Suprapubic skin (tissue), 3 donors: ENCODE data around the gene TTLL6.

ENCODE experiments used
- POLR2AphosphoS5 ChIP-seq, 3 donors: sonication (generic); formaldehyde crosslinking; IDR thresholded peaks; one replicate each; pipeline ENCODE4 v1.6.1; 2017; ENCODE audit warnings: antibody characterized with exemption in 3 of 3
- TF ChIP-seq, protein P1 (sequence below), 2 donors: fragments of 200-600 bp in 1 of 2; fragments of 450-650 bp in 1 of 2; sonication (generic) in 1 of 2; IDR thresholded peaks; one replicate each; pipeline ENCODE4 v1.5.1; 2016 to 2019; ENCODE audit warnings: antibody characterized with exemption in 2 of 2, mild to moderate bottlenecking in 1 of 2, moderate library complexity in 1 of 2

DNA sequence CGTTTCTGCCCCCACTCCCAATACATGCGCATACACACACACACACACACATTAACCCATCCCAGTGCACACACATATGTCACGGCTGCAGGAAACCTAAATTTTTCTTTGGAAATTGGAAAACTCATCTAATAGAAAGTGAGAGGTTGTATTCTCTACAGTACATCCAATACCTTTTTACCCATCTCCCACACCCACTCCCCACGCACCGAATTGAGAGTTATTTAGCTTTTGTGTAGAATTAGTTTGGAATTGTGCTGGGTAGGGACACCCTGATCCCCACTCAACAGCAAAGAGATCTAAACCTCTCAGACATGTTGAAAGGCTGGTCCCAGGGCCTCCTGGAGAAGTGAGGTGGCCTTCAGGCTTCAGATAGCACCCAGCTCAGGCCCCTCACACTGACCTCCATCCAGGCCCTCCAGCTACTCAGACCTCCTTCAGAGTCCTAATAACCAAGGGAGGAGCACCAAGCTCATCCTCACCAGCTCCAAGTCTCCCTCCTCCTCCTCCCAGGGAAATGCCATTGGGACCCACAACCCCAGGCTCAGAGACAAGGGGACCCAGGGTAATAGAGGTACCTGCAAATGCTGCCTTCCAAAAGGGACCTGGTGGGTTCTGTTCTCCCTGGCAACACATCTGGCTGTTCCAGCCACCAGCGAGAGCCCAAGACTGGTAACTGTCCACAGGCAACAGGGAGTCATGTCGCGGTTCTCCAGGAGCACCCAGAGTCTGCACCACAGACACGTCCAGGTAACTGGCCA, 89.4 kb downstream of the TTLL6 start:
- no peak for TF ChIP-seq POLR2AphosphoS5 (IDR thresholded peaks at IDR 0.05)
- TF ChIP-seq, protein P1, sequence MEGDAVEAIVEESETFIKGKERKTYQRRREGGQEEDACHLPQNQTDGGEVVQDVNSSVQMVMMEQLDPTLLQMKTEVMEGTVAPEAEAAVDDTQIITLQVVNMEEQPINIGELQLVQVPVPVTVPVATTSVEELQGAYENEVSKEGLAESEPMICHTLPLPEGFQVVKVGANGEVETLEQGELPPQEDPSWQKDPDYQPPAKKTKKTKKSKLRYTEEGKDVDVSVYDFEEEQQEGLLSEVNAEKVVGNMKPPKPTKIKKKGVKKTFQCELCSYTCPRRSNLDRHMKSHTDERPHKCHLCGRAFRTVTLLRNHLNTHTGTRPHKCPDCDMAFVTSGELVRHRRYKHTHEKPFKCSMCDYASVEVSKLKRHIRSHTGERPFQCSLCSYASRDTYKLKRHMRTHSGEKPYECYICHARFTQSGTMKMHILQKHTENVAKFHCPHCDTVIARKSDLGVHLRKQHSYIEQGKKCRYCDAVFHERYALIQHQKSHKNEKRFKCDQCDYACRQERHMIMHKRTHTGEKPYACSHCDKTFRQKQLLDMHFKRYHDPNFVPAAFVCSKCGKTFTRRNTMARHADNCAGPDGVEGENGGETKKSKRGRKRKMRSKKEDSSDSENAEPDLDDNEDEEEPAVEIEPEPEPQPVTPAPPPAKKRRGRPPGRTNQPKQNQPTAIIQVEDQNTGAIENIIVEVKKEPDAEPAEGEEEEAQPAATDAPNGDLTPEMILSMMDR (IDR thresholded peaks at IDR 0.05) = no peak
